Measurements from ENCODE around the gene DLX3. TPM values are rescaled to one million over a fixed set of nuclear protein-coding genes. Genes with fewer than 3 reads are reported as not detected.

DLX3 gene
- total RNA-seq, 1 donor from 2014 or later, result 0.04 TPM

DNA sequence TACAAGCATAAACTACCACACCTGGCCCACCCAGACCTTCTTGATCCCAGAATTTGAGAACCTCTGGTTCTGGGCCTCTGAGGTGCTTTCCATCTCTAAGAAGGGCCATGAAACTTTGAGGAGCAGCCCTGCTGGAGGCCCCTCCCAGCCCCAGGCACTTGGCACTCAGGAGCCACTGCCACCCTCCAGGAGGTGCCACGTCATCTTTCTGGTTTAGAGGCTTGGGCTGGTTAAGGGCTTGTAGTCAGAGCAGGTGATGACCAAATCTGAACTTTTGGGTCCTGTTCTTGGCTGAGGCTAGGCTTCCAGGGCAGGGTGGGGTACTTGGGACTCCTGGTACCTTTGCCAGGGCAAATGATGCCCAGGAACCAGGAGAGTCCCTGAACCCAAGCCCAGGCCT, 39.9 kb downstream of the DLX3 start:
- Histone ChIP-seq H3K4me1 (no peaks in the 10 kb centered on the region), H3K36me3 (no peaks in the 10 kb centered on the region), H3K4me3 (no peak overlapping the region), H3F3A (ENCODE audit: low read depth) (peaks cover 4% of the 10 kb centered on the region), H4K20me1 (ENCODE audit: low read depth) (no peaks in the 10 kb centered on the region), H3K4me2 (no peak overlapping the region), H2AFZ (replicated peaks) (no peak overlapping the region), H3K9ac (no peak overlapping the region), H3K27ac (no peak overlapping the region), H3K9me3 (ENCODE audit: low read depth) (no peaks in the 10 kb centered on the region), H3K27me3 (peaks cover 54% of the 10 kb centered on the region), H3K79me2 (ENCODE audit: low read depth) (no peaks in the 10 kb centered on the region)
- no peaks in the 10 kb centered on the region for H3K9me3 Mint-ChIP-seq
- H3K4me3 Mint-ChIP-seq, result no peak overlapping the region
- TF ChIP-seq, protein P1, sequence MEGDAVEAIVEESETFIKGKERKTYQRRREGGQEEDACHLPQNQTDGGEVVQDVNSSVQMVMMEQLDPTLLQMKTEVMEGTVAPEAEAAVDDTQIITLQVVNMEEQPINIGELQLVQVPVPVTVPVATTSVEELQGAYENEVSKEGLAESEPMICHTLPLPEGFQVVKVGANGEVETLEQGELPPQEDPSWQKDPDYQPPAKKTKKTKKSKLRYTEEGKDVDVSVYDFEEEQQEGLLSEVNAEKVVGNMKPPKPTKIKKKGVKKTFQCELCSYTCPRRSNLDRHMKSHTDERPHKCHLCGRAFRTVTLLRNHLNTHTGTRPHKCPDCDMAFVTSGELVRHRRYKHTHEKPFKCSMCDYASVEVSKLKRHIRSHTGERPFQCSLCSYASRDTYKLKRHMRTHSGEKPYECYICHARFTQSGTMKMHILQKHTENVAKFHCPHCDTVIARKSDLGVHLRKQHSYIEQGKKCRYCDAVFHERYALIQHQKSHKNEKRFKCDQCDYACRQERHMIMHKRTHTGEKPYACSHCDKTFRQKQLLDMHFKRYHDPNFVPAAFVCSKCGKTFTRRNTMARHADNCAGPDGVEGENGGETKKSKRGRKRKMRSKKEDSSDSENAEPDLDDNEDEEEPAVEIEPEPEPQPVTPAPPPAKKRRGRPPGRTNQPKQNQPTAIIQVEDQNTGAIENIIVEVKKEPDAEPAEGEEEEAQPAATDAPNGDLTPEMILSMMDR (IDR thresholded peaks at IDR 0.05), result no peak
- no peak for TF ChIP-seq EZH2 (IDR thresholded peaks at IDR 0.05)
- no peak for TF ChIP-seq EZH2phosphoT487 (IDR thresholded peaks at IDR 0.05)
- peaks cover 27% of the 10 kb centered on the region for H3K27me3 Mint-ChIP-seq (ENCODE audit: insufficient read depth, low read depth)
- peaks cover 7% of the 10 kb centered on the region for H3K4me1 Mint-ChIP-seq
- no peak for DNase-seq (ENCODE audit: low spot score)
- H3K36me3 Mint-ChIP-seq, result no peaks in the 10 kb centered on the region
- H3K27ac Mint-ChIP-seq, result no peak overlapping the region

DNA sequence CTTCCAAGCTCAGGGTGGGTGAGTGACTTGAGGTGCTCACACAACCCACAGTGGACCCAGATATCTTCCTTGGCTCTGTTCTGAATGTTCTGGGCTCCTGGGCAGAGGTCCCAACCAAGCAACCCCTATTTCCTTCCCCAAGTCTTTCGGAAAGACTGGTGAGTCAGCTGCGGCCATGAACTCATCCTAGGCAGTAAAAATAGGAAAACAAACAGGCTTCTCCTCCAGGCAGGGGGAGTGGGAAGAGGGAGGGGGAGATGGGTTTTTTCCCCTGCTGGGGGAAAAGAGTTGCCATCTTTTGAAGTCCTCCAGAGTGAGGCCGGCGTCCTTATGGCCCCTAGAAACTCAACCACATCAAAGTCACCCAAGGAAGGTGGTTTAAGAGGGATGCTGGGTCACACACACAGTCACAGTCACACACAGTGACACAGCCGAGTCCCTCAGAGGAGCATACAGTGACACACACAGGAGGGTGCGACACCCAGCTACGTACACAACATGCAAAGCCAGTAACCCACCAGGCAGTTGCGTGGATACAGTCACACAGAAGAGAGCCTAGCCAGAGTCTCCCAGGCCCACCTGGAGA, 42.0 kb downstream of the DLX3 start:
- no peaks in the 10 kb centered on the region for H3K9me3 ChIP-seq (ENCODE audit: low read depth)

DNA sequence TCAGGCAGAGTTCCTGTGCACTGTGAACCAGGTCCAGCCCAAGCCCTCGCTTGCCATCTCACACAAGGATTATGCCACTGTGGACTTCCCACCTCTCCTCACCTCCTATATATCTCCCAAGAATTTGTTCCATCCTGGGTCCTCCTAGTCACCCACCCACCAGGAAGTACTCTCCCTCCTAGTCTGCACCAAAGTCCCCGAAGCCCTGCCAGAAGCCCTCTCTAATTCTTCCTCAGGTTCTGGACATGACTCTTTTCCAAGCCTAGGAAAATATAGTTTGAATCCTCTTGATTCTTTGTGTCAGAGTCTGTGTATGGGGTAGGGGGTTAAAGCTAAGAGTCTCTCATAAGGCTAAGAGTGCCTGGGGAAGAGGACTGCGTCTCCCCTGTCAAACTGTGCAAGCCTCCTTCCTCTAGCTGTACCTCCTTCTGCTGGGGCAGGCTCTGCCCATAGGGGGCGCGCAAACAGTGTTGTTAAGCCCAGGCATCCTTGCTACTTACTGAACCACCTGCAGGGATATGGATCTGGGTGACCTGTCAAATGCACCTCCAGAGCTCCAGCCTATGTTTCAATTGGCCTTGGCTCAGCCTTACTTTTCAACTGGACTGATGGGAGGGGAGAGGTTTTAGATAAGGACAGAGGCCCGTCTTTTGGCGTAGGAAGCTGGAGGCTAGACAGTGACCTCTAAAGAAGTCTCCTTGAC, 42.7 kb downstream of the DLX3 start:
- TF ChIP-seq EZH2 (IDR thresholded peaks at IDR 0.05) (no peak), EZH2phosphoT487 (IDR thresholded peaks at IDR 0.05) (no peak)
- TF ChIP-seq, protein P1 (IDR thresholded peaks at IDR 0.05), result peak; percentile 96
- Mint-ChIP-seq H3K4me1 (peaks cover 10% of the 10 kb centered on the region), H3K4me3 (peak overlapping the region; percentile 35), H3K27me3 (ENCODE audit: insufficient read depth, low read depth) (peaks cover 25% of the 10 kb centered on the region), H3K27ac (no peak overlapping the region), H3K36me3 (no peaks in the 10 kb centered on the region), H3K9me3 (no peaks in the 10 kb centered on the region)
- no peak overlapping the region for H3K9ac ChIP-seq
- no peaks in the 10 kb centered on the region for H3K4me1 ChIP-seq
- H3K79me2 ChIP-seq (ENCODE audit: low read depth), result no peaks in the 10 kb centered on the region
- peak; percentile 91 for DNase-seq (ENCODE audit: low spot score)
- peaks cover 4% of the 10 kb centered on the region for H3F3A ChIP-seq (ENCODE audit: low read depth)
- no peaks in the 10 kb centered on the region for H4K20me1 ChIP-seq (ENCODE audit: low read depth)
- H3K4me2 ChIP-seq, result no peak overlapping the region
- peaks cover 42% of the 10 kb centered on the region for H3K27me3 ChIP-seq
- H3K4me3 ChIP-seq, result no peak overlapping the region
- no peaks in the 10 kb centered on the region for H3K36me3 ChIP-seq
- H3K27ac ChIP-seq, result no peak overlapping the region
- no peak overlapping the region for H2AFZ ChIP-seq (replicated peaks)
- no peaks in the 10 kb centered on the region for H3K9me3 ChIP-seq (ENCODE audit: low read depth)

More for the DNA sequence above, 42.0 kb downstream of the DLX3 start:
- TF ChIP-seq EZH2 (IDR thresholded peaks at IDR 0.05) (no peak), EZH2phosphoT487 (IDR thresholded peaks at IDR 0.05) (no peak)
- TF ChIP-seq, protein P1 (IDR thresholded peaks at IDR 0.05), result no peak
- Histone ChIP-seq H3K4me2 (no peak overlapping the region), H3K4me3 (no peak overlapping the region), H3K36me3 (no peaks in the 10 kb centered on the region), H3F3A (ENCODE audit: low read depth) (peaks cover 4% of the 10 kb centered on the region), H3K27ac (no peak overlapping the region), H3K79me2 (ENCODE audit: low read depth) (no peaks in the 10 kb centered on the region), H3K9ac (no peak overlapping the region), H4K20me1 (ENCODE audit: low read depth) (no peaks in the 10 kb centered on the region), H3K4me1 (no peaks in the 10 kb centered on the region), H3K27me3 (peaks cover 44% of the 10 kb centered on the region), H2AFZ (replicated peaks) (no peak overlapping the region)
- Mint-ChIP-seq H3K27ac (no peak overlapping the region), H3K36me3 (no peaks in the 10 kb centered on the region), H3K4me1 (peaks cover 10% of the 10 kb centered on the region), H3K4me3 (peak overlapping the region; percentile 35), H3K9me3 (no peaks in the 10 kb centered on the region), H3K27me3 (ENCODE audit: insufficient read depth, low read depth) (peaks cover 27% of the 10 kb centered on the region)
- no peak for DNase-seq (ENCODE audit: low spot score)

All from neural progenitor cell (in vitro differentiated cells).